IMR-90 (cell line): ENCODE results near the gene ZFAND2B.

ENCODE experiments used
- BHLHE40 ChIP-seq: fragments of 150-350 bp; IDR thresholded peaks from 2 replicates; pipeline ENCODE4 v1.6.1; 2016; ENCODE audit warnings: mild to moderate bottlenecking, low read depth, low read length
- CHD1 ChIP-seq: IDR thresholded peaks from 2 replicates; pipeline ENCODE4 v1.6.1; 2012; ENCODE audit warnings: low read depth, low read length, improper control_type of control experiment
- FOS ChIP-seq: fragments of 150-350 bp; IDR thresholded peaks from 2 replicates; pipeline ENCODE4 v1.6.1; 2016; ENCODE audit warnings: low read depth, low read length
- MAZ ChIP-seq: IDR thresholded peaks from 2 replicates; pipeline ENCODE4 v1.6.1; 2012; ENCODE audit warnings: low read depth, mild to moderate bottlenecking, low read length, improper control_type of control experiment, moderate library complexity, borderline replicate concordance
- POLR2A ChIP-seq: IDR thresholded peaks from 2 replicates; pipeline ENCODE4 v1.6.1; 2012; ENCODE audit warnings: mild to moderate bottlenecking, low read depth, low read length
- TF ChIP-seq, protein P1 (sequence below): conservative IDR thresholded peaks from 2 replicates; pipeline ENCODE4 v1.5.1; 2012; ENCODE audit warnings: mild to moderate bottlenecking, low read depth, low read length, improper control_type of control experiment
- TF ChIP-seq, protein P2 (sequence below): fragments of 150-350 bp; IDR thresholded peaks from 2 replicates; pipeline ENCODE4 v1.6.1; 2016; ENCODE audit warnings: low read depth, mild to moderate bottlenecking, low read length, moderate library complexity, borderline replicate concordance
- TF ChIP-seq, protein P3 (sequence below): fragments of 150-350 bp; IDR thresholded peaks from 2 replicates; pipeline ENCODE4 v1.6.1; 2017; ENCODE audit warnings: mild to moderate bottlenecking, antibody characterized with exemption, low read length, low read depth

DNA sequence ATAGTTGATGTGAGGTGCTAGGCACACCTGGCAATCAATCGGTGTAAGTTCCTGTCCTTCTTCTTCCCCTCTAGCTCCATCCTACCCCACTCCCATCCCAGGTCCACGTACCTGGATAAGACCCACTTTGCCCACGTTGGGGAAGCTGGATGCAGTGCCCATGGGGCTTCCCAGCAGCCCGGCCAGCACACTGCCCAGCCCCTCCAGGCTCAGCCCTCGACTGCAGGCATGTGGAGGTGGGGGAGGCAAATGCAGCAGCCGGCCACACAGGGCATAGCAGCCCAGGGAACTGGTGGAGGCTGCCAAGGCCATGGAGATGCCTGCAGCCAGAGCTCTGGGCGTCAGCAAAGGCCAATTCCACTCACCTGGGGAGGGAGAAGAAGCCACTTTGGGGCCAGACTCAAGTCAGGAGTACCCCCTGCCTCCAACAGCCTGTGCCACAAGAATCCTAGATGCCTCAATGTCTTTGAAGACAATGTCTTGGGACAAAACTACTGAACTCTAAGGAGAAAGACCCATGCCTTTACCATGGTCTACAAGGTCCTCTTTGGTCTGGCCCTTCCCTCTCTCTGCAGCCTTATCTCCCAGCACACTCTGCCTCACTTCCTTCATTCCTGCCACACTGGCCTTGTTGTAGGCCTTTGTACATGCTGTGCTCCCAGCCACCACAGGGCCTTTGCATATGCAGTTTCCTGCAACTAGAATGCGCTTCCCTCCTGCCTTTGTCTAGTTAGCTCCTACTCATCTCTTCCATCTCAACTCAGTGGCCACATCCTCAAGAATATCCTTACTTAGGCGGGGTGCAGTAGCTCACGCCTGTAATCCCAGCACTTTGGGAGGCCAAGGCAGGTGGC is 41.3 kb upstream of the ZFAND2B start:
- TF ChIP-seq POLR2A (no peak), FOS (no peak), MAZ (no peak), CHD1 (no peak), BHLHE40 (no peak)
- TF ChIP-seq, protein P1, sequence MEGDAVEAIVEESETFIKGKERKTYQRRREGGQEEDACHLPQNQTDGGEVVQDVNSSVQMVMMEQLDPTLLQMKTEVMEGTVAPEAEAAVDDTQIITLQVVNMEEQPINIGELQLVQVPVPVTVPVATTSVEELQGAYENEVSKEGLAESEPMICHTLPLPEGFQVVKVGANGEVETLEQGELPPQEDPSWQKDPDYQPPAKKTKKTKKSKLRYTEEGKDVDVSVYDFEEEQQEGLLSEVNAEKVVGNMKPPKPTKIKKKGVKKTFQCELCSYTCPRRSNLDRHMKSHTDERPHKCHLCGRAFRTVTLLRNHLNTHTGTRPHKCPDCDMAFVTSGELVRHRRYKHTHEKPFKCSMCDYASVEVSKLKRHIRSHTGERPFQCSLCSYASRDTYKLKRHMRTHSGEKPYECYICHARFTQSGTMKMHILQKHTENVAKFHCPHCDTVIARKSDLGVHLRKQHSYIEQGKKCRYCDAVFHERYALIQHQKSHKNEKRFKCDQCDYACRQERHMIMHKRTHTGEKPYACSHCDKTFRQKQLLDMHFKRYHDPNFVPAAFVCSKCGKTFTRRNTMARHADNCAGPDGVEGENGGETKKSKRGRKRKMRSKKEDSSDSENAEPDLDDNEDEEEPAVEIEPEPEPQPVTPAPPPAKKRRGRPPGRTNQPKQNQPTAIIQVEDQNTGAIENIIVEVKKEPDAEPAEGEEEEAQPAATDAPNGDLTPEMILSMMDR = no peak
- TF ChIP-seq, protein P2, sequence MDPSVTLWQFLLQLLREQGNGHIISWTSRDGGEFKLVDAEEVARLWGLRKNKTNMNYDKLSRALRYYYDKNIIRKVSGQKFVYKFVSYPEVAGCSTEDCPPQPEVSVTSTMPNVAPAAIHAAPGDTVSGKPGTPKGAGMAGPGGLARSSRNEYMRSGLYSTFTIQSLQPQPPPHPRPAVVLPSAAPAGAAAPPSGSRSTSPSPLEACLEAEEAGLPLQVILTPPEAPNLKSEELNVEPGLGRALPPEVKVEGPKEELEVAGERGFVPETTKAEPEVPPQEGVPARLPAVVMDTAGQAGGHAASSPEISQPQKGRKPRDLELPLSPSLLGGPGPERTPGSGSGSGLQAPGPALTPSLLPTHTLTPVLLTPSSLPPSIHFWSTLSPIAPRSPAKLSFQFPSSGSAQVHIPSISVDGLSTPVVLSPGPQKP = no peak
- TF ChIP-seq, protein P3, sequence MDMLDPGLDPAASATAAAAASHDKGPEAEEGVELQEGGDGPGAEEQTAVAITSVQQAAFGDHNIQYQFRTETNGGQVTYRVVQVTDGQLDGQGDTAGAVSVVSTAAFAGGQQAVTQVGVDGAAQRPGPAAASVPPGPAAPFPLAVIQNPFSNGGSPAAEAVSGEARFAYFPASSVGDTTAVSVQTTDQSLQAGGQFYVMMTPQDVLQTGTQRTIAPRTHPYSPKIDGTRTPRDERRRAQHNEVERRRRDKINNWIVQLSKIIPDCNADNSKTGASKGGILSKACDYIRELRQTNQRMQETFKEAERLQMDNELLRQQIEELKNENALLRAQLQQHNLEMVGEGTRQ = no peak
